Keratinocyte (primary cell): ENCODE results near the gene C4orf50. TPM values are rescaled to one million over a fixed set of nuclear protein-coding genes. Genes with fewer than 3 reads are reported as not detected.

Source experiments
- DNase-seq: peaks from one replicate; pipeline ENCODE4 v3.0.0-alpha.2; 2011; ENCODE audit warnings: low read depth, missing footprints, low spot score
- FAIRE-seq: peaks from 2 replicates; lab custom pipeline; 2011; peaks lifted over from hg19 to GRCh38; lab: Jason Lieb, UNC
- H2AFZ ChIP-seq: 2 replicates; pipeline ENCODE4 v1.6.0; 2012; ENCODE audit warnings: low read length, control low read depth, inconsistent platforms; ENCODE audit not compliant: control insufficient read depth
- H3K27ac ChIP-seq: 2 replicates; pipeline ENCODE4 v1.5.1; 2011; ENCODE audit warnings: low read length; ENCODE audit not compliant: control insufficient read depth, insufficient read depth
- H3K27me3 ChIP-seq: 3 replicates; pipeline ENCODE4 v1.6.0; 2011; ENCODE audit warnings: low read length; ENCODE audit not compliant: control insufficient read depth, insufficient read depth; ENCODE audit errors: extremely low read depth
- H3K36me3 ChIP-seq, 2 experiments: 2 replicates in 1 of 2; 3 replicates in 1 of 2; pipeline ENCODE4 v1.5.1; 2011; ENCODE audit warnings: low read length in 2 of 2, mild to moderate bottlenecking in 1 of 2; ENCODE audit not compliant: control insufficient read depth in 2 of 2, insufficient read depth in 2 of 2; ENCODE audit errors: extremely low read depth in 1 of 2
- H3K4me1 ChIP-seq: 3 replicates; pipeline ENCODE4 v1.5.1; 2011; ENCODE audit warnings: low read length; ENCODE audit not compliant: control insufficient read depth, insufficient read depth; ENCODE audit errors: extremely low read depth
- H3K4me2 ChIP-seq: 3 replicates; pipeline ENCODE4 v1.6.0; 2011; ENCODE audit warnings: low read depth, low read length; ENCODE audit not compliant: control insufficient read depth, insufficient read depth; ENCODE audit errors: extremely low read depth
- H3K4me3 ChIP-seq, 3 experiments: fragments of 200-600 bp in 1 of 3; sonication (generic) in 1 of 3; 2 replicates in 2 of 3; 3 replicates in 1 of 3; pipeline ENCODE4 v1.5.1; 2011 to 2016; ENCODE audit warnings: low read length in 3 of 3, mild to moderate bottlenecking in 3 of 3, control low read depth in 2 of 3, inconsistent platforms in 1 of 3, low read depth in 1 of 3, mixed read lengths in 1 of 3, mixed run types in 1 of 3, moderate library complexity in 1 of 3; ENCODE audit not compliant: control insufficient read depth in 2 of 3, insufficient read depth in 2 of 3; ENCODE audit errors: extremely low read depth in 1 of 3
- H3K79me2 ChIP-seq: 2 replicates; pipeline ENCODE4 v1.6.0; 2012; ENCODE audit warnings: low read length; ENCODE audit not compliant: control insufficient read depth, insufficient read depth
- H3K9ac ChIP-seq: 3 replicates; pipeline ENCODE4 v1.6.0; 2011; ENCODE audit warnings: low read length; ENCODE audit not compliant: control insufficient read depth, insufficient read depth; ENCODE audit errors: extremely low read depth
- H3K9me1 ChIP-seq: 3 replicates; pipeline ENCODE4 v1.6.0; 2011; ENCODE audit warnings: low read length; ENCODE audit not compliant: control insufficient read depth, insufficient read depth; ENCODE audit errors: extremely low read depth
- H3K9me3 ChIP-seq: 2 replicates; pipeline ENCODE4 v1.5.1; 2012; ENCODE audit warnings: low read depth, low read length; ENCODE audit not compliant: control insufficient read depth
- H4K20me1 ChIP-seq: 3 replicates; pipeline ENCODE4 v1.6.0; 2011; ENCODE audit warnings: low read length; ENCODE audit not compliant: control insufficient read depth, insufficient read depth; ENCODE audit errors: extremely low read depth
- CTCF ChIP-seq, 3 experiments: IDR thresholded peaks in 1 of 3; conservative IDR thresholded peaks in 1 of 3; optimal IDR thresholded peaks in 1 of 3; 2 replicates in 2 of 3; 3 replicates in 1 of 3; pipeline versions ENCODE3 to v1.5.1; 2011; ENCODE audit warnings: low read length in 3 of 3, mild to moderate bottlenecking in 3 of 3, moderate library complexity in 2 of 3, control low read depth in 1 of 3, inconsistent platforms in 1 of 3; ENCODE audit not compliant: insufficient read depth in 2 of 3; ENCODE audit errors: extremely low read depth in 1 of 3
- EZH2 ChIP-seq: IDR thresholded peaks from one replicate; pipeline ENCODE4 v1.6.1; 2012; ENCODE audit warnings: inconsistent platforms, mild to moderate bottlenecking, low read length, moderate library complexity
- dilution Hi-C: fragments of 300-500 bp; cut with MboI; formaldehyde crosslinking; loops from one replicate; pipeline ENCODE4 v1.7.0; 2020; ENCODE audit warnings: low sequenced_read_pairs; ENCODE audit not compliant: extremely low pct_ligation_motif_present
- polyA plus RNA-seq, 5 experiments: library from polyadenylated mRNA; depleted of rRNA in 3 of 5; stranded (reverse) in 3 of 5; stranded (forward) in 1 of 5; unstranded in 1 of 5; fragments of >200 nt; gene quantifications; 1 replicate in 1 of 5; 2 replicates in 3 of 5; 3 replicates in 1 of 5; pipeline versions ENCODE4 v1.2.1 to v1.2.3, GENCODE V29; 2011 to 2012; ENCODE audit warnings: missing spikeins in 2 of 5, low read depth in 1 of 5, low replicate concordance in 1 of 5

Gene C4orf50
- polyA plus RNA-seq, 1 donor (not counting 4 experiments of a cell fraction or from before 2014, with no cell fraction given), result not detected

GRCh38 chr4:5968246-5968645, 50.0 kb downstream of the C4orf50 start:
- H3K4me2 ChIP-seq, result no peak overlapping the region
- H3K9me3 ChIP-seq, result no peaks in the 10 kb centered on the region
- H3K9ac ChIP-seq, result no peak overlapping the region
- no peak overlapping the region for H3K4me3 ChIP-seq
- no peaks in the 10 kb centered on the region for H3K79me2 ChIP-seq
- dilution Hi-C loops, result no loop called here
- no peak for DNase-seq
- no peaks in the 10 kb centered on the region for H3K4me1 ChIP-seq
- H3K36me3 ChIP-seq, result no peaks in the 10 kb centered on the region
- no peak for FAIRE-seq
- TF ChIP-seq EZH2 (no peak), CTCF (optimal IDR thresholded peaks at IDR 0.05 in 1 of 3, IDR thresholded peaks at IDR 0.05 in 1 of 3, conservative IDR thresholded peaks at IDR 0.05 in 1 of 3; ENCODE audit: extremely low read depth in 1 of 3, insufficient read depth in 2 of 3, low read length in 3 of 3) (no peak)
- no peaks in the 10 kb centered on the region for H4K20me1 ChIP-seq
- no peak overlapping the region for H3K27ac ChIP-seq
- H3K9me1 ChIP-seq, result no peaks in the 10 kb centered on the region
- H2AFZ ChIP-seq, result no peak overlapping the region
- H3K27me3 ChIP-seq, result no peaks in the 10 kb centered on the region

- no peaks in the 10 kb centered on the region for H3K79me2 ChIP-seq
- H3K4me1 ChIP-seq, result no peaks in the 10 kb centered on the region
- FAIRE-seq, result no peak
- H3K27ac ChIP-seq, result no peak overlapping the region
- no peaks in the 10 kb centered on the region for H3K9me1 ChIP-seq
- dilution Hi-C loops, result no loop called here
- H3K4me3 ChIP-seq, result no peak overlapping the region
- H3K9me3 ChIP-seq, result no peaks in the 10 kb centered on the region
- no peak overlapping the region for H2AFZ ChIP-seq
- no peak for DNase-seq
- no peak overlapping the region for H3K9ac ChIP-seq
- no peaks in the 10 kb centered on the region for H3K27me3 ChIP-seq
- TF ChIP-seq CTCF (optimal IDR thresholded peaks at IDR 0.05 in 1 of 3, IDR thresholded peaks at IDR 0.05 in 1 of 3, conservative IDR thresholded peaks at IDR 0.05 in 1 of 3; ENCODE audit: extremely low read depth in 1 of 3, insufficient read depth in 2 of 3, low read length in 3 of 3), result no peak
- no peak for TF ChIP-seq EZH2
- no peak overlapping the region for H3K4me2 ChIP-seq
- no peaks in the 10 kb centered on the region for H4K20me1 ChIP-seq
- H3K36me3 ChIP-seq, result no peaks in the 10 kb centered on the region
These were observed 50.4 kb downstream of the C4orf50 start for GRCh38 chr4:5967783-5968182.
